Omental fat pad (tissue), 4 donors: ENCODE results near the gene SPA17. TPM values are rescaled to one million over a fixed set of nuclear protein-coding genes. Genes with fewer than 3 reads are reported as not detected.

Source experiments
- ATAC-seq: fragments of 150-250 bp; one replicate; pipeline ENCODE4 v1.9.1; 2016; ENCODE audit warnings: mild to moderate bottlenecking, moderate library complexity; ENCODE audit not compliant: low FRiP score
- DNase-seq: peaks from one replicate; pipeline ENCODE4 v3.0.0-alpha.2; 2019; ENCODE audit warnings: low spot score
- total RNA-seq, 4 donors: library from RNA; depleted of rRNA; stranded (reverse); fragments of >200 nt; gene quantifications; one replicate each; pipeline ENCODE4 v1.1.0, GENCODE V29; 2016
- TF ChIP-seq, protein P1 (sequence below), 3 donors: fragments of 450-650 bp; IDR thresholded peaks; one replicate each; pipeline ENCODE4 v1.5.1; 2016 to 2017; ENCODE audit warnings: antibody characterized with exemption in 3 of 3, mild to moderate bottlenecking in 3 of 3, moderate library complexity in 2 of 3

The SPA17 gene
- total RNA-seq, 4 donors from 2014 or later = 2.8 to 4.8 (median 4.3) TPM

DNA sequence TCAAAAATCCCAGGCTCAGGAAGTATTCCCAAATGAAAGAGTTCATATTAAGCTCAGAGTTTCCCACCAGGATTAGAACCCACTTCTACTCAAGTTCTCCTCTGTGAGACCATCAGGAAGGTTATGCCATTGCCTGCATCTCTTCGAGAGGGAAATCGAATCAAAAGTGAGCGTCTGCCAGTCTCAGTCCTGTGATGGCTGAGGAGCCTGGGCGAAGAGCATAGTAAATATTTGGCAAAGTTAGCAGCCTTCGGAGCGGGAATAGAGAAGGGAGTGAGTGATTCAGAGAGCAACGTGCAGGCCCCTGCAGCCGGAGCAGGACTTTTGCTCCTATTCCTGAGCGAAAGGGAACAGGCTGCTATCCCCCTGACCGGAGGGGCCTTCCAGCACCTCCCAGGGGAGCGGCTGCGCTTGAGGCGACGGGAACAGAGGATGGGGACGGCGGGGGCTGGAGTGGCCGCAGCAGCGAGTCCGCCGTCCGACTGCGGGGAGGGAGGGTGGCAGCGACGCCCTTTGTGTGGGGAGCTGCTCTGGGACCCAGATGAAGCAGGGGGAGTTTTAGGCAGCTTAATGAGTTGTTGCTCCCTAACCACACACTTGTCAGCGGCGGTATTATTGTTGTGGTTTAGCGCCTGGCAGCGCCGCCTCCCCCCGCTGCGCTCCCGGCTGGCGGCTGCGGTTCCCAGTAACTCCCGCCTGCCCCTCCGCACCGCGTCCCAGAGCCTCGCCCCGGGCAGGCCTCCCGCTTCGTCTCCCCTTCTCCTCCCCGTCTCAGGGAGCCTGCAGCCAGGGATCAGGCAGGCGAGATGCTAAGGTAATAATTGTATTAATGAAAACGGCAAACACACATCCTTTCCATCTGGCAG, 44.3 kb downstream of the SPA17 start:
- DNase-seq (no peak), ATAC-seq (peak; percentile 80)
- TF ChIP-seq, protein P1, sequence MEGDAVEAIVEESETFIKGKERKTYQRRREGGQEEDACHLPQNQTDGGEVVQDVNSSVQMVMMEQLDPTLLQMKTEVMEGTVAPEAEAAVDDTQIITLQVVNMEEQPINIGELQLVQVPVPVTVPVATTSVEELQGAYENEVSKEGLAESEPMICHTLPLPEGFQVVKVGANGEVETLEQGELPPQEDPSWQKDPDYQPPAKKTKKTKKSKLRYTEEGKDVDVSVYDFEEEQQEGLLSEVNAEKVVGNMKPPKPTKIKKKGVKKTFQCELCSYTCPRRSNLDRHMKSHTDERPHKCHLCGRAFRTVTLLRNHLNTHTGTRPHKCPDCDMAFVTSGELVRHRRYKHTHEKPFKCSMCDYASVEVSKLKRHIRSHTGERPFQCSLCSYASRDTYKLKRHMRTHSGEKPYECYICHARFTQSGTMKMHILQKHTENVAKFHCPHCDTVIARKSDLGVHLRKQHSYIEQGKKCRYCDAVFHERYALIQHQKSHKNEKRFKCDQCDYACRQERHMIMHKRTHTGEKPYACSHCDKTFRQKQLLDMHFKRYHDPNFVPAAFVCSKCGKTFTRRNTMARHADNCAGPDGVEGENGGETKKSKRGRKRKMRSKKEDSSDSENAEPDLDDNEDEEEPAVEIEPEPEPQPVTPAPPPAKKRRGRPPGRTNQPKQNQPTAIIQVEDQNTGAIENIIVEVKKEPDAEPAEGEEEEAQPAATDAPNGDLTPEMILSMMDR (IDR thresholded peaks at IDR 0.05) = no peak

DNA sequence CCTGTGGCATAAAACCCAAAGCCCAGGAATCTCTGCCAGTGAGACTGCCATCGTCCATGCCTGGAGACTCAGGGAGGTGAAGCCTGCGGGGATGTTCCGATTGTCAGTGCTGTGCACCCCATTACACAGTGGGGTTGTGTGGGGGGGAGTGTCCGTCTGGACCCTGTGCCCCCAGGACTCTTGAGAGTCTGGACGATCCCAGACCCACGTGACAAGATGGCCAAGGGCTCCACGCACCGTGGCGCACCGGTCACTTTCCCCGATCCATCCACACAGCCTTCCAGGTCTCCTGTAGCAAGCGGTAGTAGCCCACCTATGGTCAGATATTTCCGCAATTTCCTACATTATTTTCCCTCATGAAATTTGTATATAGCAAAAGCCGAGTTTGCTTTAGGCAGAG, 45.1 kb downstream of the SPA17 start:
- TF ChIP-seq, protein P1 (IDR thresholded peaks at IDR 0.05) = no peak
- no peak for ATAC-seq
- no peak for DNase-seq

- TF ChIP-seq, protein P1 (IDR thresholded peaks at IDR 0.05) = no peak
- no peak for ATAC-seq
- no peak for DNase-seq
These were observed 45.8 kb downstream of the SPA17 start for GRCh38 chr11:124719534-124719933.

DNA sequence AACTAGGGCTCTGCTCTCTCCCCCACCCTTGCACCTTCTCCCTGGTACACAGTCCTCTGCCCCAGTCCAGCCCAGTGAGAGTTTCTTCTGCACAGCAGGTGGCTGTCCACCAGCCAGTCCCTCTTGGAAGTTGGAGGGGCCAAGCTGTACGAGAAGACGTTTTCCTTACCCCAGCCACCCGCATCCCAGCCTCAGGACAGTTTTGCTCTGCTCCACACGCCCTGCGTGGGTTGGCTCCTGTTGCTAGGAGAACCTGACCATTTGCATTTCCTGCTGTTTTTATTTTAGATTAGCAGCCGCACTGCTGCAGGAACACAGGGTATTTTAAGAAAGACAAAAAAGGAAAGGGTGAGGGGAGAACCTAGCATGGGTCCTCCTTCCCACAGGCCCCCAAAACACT, 48.5 kb downstream of the SPA17 start:
- TF ChIP-seq, protein P1 (IDR thresholded peaks at IDR 0.05) = no peak
- DNase-seq (no peak), ATAC-seq (no peak)

- DNase-seq = no peak
- TF ChIP-seq, protein P1 (IDR thresholded peaks at IDR 0.05) = no peak
- no peak for ATAC-seq
These were observed 51.4 kb downstream of the SPA17 start for GRCh38 chr11:124724979-124725718.

GRCh38 chr11:124725719-124726105, 52.0 kb downstream of the SPA17 start:
- TF ChIP-seq, protein P1 (IDR thresholded peaks at IDR 0.05) = no peak
- ATAC-seq (no peak), DNase-seq (no peak)
